ENCODE measurements around the gene NLGN1. TPM values are rescaled to one million over a fixed set of nuclear protein-coding genes. Genes with fewer than 3 reads are reported as not detected.

The NLGN1 gene
- total and polyA plus RNA-seq, 12 donors, result 0.88 to 19.9 (median 12.6) TPM

- no peak for ATAC-seq
- Histone ChIP-seq H3K27me3 (no peaks in the 10 kb centered on the region), H3K4me1 (no peaks in the 10 kb centered on the region), H3K36me3 (no peaks in the 10 kb centered on the region), H3K27ac (no peak overlapping the region), H3K4me3 (no peak overlapping the region), H3K9me3 (no peaks in the 10 kb centered on the region)
- TF ChIP-seq CTCF (IDR thresholded peaks at IDR 0.05), result no peak
- DNase-seq, result no peak
- 66 to 74% methylated on average over 4 of the region's 4 CpGs for WGBS, 2 donors
- intact Hi-C loops (cut with DNase I), result no loop called here
Measured at GRCh38 chr3:173745952-173746682, 348.6 kb downstream of the NLGN1 start.

- no peaks in the 10 kb centered on the region for H3K4me1 ChIP-seq
- intact Hi-C loops (cut with DNase I), result no loop called here
- 89 to 90% methylated on average over 3 of the region's 3 CpGs for WGBS, 2 donors
- no peaks in the 10 kb centered on the region for H3K9me3 ChIP-seq
- H3K27ac ChIP-seq, result no peak overlapping the region
- H3K27me3 ChIP-seq, result no peaks in the 10 kb centered on the region
- H3K4me3 ChIP-seq, result no peak overlapping the region
- DNase-seq, result no peak
- H3K36me3 ChIP-seq, result no peaks in the 10 kb centered on the region
- no peak for TF ChIP-seq CTCF (IDR thresholded peaks at IDR 0.05)
- ATAC-seq, result no peak
Measured at GRCh38 chr3:173747427-173747826, 349.9 kb downstream of the NLGN1 start.

- Histone ChIP-seq H3K36me3 (no peaks in the 10 kb centered on the region), H3K4me1 (no peaks in the 10 kb centered on the region), H3K4me3 (no peak overlapping the region), H3K27ac (no peak overlapping the region), H3K27me3 (no peaks in the 10 kb centered on the region), H3K9me3 (no peaks in the 10 kb centered on the region)
- intact Hi-C loops (cut with DNase I), result no loop called here
- TF ChIP-seq CTCF (IDR thresholded peaks at IDR 0.05), result no peak
- 90 to 93% methylated on average over 1 of the region's 1 CpG for WGBS, 2 donors
- no peak for DNase-seq
- ATAC-seq, result no peak
Measured at GRCh38 chr3:173748105-173748504, 350.6 kb downstream of the NLGN1 start.

GRCh38 chr3:173750095-173750494 is 352.6 kb downstream of the NLGN1 start:
- Histone ChIP-seq H3K27ac (no peak overlapping the region), H3K9me3 (no peaks in the 10 kb centered on the region), H3K36me3 (no peaks in the 10 kb centered on the region), H3K4me3 (no peak overlapping the region), H3K27me3 (no peaks in the 10 kb centered on the region), H3K4me1 (no peaks in the 10 kb centered on the region)
- intact Hi-C loops (cut with DNase I), result no loop called here
- DNase-seq (no peak), ATAC-seq (peak in 1 of 8 donors; percentile 4)
- 29 to 50% methylated on average over 2 of the region's 2 CpGs for WGBS, 2 donors
- TF ChIP-seq CTCF (IDR thresholded peaks at IDR 0.05), result no peak

All from heart right ventricle (tissue), 16 donors.